Mucosa of descending colon (tissue), 3 donors: ENCODE data around the gene MAP1B. TPM values are rescaled to one million over a fixed set of nuclear protein-coding genes. Genes with fewer than 3 reads are reported as not detected.

ENCODE experiments used
- ATAC-seq: fragments of 200-7000 bp; cut with Tn5 transposase; one replicate; pipeline ENCODE4 v1.9.1; 2020; ENCODE audit warnings: mild to moderate bottlenecking, moderate library complexity
- DNase-seq, 3 donors: peaks; one replicate each; pipeline ENCODE4 v3.0.0-alpha.2; 2020
- H3K36me3 ChIP-seq: fragments of 200-600 bp; one replicate; pipeline ENCODE4 v1.8.0; 2021; ENCODE audit warnings: low read depth, mild to moderate bottlenecking
- H3K4me1 ChIP-seq: fragments of 200-600 bp; one replicate; pipeline ENCODE4 v1.8.0; 2021; ENCODE audit warnings: low read depth, mild to moderate bottlenecking
- H3K4me3 ChIP-seq: fragments of 200-600 bp; one replicate; pipeline ENCODE4 v1.8.0; 2021; ENCODE audit warnings: mild to moderate bottlenecking
- H3K9me3 ChIP-seq: fragments of 200-600 bp; one replicate; pipeline ENCODE4 v1.8.0; 2021; ENCODE audit warnings: mild to moderate bottlenecking
- CTCF ChIP-seq: fragments of 200-600 bp; IDR thresholded peaks from one replicate; pipeline ENCODE4 v1.8.0; 2022; ENCODE audit warnings: antibody characterized with exemption, mild to moderate bottlenecking
- intact Hi-C, 2 donors: fragments of 100-400 bp; cut with DNase I in 1 of 2; cut with micrococcal nuclease in 1 of 2; formaldehyde crosslinking; loops; one replicate each; pipeline versions ENCODE4 v1.11.0 to v1.11.1; 2022; cut with DNase I, micrococcal nuclease
- total RNA-seq, 3 donors: library from RNA; stranded (reverse); fragmentation: NEBNext Ultra II Directional in 2 of 3; extraction: Animal tissue kit (Norgen Biotek cat#: 25700) in 2 of 3; gene quantifications; one replicate each; pipeline versions ENCODE4 v1.2.1 to v1.2.4, GENCODE V29; 2021 to 2023
- donor health status: DM: no; HTN: no; CAD: no; lungs with moderate emphysema.
- donor health status: DM: no; HTN: no; CAD: no.
- donor health status: DM: no; HTN: yes; CAD: no.

Gene MAP1B
- total RNA-seq, 3 donors from 2014 or later = 6.5 to 72.3 (median 20.9) TPM

DNA sequence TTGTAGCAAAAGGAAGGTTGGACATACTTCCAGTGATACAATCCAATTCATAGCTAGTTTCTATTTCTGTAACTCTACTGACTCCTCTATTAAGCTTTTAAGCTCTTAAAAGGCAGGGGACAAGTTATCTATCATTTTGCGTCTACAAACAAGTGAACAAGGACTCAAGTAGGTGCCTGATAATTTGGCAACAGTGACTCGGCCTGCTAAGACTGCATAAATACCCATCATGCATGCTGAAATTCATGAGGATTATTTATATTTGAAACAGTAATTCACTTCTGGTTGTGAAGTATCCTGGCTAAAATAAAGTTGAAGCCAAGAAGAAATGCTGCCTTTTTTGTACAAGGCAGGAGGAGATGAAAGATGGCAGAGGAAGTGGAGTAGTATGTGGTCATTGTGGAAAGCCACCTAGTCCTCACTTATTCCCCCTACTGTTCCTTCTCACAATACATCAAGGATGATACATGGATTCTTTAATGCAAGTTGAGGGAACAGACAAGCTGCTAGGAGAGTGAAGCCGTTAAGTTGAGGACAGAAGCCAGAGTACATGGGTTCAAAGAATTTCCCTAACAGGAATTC is 138.8 kb downstream of the MAP1B start:
- ATAC-seq (no peak), DNase-seq (no peak)
- intact Hi-C loops = no loop called here
- Histone ChIP-seq H3K9me3 (no peaks in the 10 kb centered on the region), H3K4me1 (peaks cover 8% of the 10 kb centered on the region), H3K4me3 (no peak overlapping the region), H3K36me3 (no peaks in the 10 kb centered on the region)
- no peak for TF ChIP-seq CTCF

GRCh38 chr5:72246954-72247442 is 139.7 kb downstream of the MAP1B start:
- TF ChIP-seq CTCF = no peak
- intact Hi-C loops = no loop called here
- Histone ChIP-seq H3K4me1 (peaks cover 8% of the 10 kb centered on the region), H3K9me3 (no peaks in the 10 kb centered on the region), H3K4me3 (no peak overlapping the region), H3K36me3 (no peaks in the 10 kb centered on the region)
- peak; percentile 58 for ATAC-seq
- DNase-seq = no peak

DNA sequence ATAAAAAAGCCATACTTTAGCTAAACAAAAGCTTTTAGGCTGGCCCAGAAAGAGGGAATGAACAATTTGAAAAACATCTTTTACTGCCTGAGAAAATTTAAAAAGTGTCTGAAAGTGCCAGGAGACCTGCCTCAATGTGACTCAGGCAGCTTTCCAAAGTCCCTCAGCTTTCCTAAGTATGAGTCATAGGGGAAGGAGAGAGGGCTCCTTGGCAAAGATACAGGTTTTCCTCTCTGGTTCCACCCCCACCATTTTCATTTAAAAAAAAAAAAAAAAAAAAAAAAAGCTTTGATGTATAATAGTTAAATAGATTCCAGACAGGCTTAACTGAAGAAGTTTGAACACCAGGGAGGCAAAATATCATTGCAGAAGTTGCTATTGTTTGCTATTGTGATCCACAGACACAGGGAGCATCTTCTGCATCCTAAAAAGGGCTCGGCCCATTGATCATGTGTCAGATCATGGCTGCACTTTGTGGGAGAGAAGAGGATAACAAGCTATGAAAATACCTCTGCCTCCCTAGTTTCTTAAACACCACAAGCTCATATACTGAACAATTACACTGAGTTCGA is 141.2 kb downstream of the MAP1B start:
- Histone ChIP-seq H3K9me3 (no peaks in the 10 kb centered on the region), H3K4me3 (no peak overlapping the region), H3K4me1 (peaks cover 8% of the 10 kb centered on the region), H3K36me3 (no peaks in the 10 kb centered on the region)
- no peak for TF ChIP-seq CTCF
- peak in 1 of 3 donors; percentile 19 for DNase-seq
- intact Hi-C loops = no loop called here
- peak; percentile 66 for ATAC-seq

GRCh38 chr5:72251386-72251785 is 144.1 kb downstream of the MAP1B start:
- Histone ChIP-seq H3K36me3 (no peaks in the 10 kb centered on the region), H3K4me3 (no peak overlapping the region), H3K9me3 (no peaks in the 10 kb centered on the region), H3K4me1 (peaks cover 26% of the 10 kb centered on the region)
- intact Hi-C loops = no loop called here
- no peak for DNase-seq
- no peak for TF ChIP-seq CTCF
- no peak for ATAC-seq

DNA sequence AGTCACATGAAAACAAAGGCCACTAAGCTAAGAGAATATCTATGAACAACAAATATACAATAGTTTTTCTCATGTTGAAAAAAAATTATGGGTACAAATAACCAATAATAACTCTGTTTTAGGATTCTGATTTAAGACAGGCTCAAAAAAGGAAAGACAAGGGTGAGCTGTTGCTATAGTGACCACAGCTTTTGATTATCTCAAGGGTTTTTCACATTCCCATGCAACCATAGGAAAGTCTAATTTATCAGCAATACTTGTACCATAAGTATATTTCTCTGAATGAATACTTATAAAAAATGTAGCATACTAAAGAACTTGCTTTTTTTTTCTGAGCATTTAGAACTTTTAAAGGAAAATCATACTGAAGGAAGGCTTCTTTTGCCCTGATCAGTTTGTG is 144.7 kb downstream of the MAP1B start:
- H3K36me3 ChIP-seq = no peaks in the 10 kb centered on the region
- no peak for ATAC-seq
- intact Hi-C loops = no loop called here
- no peak for TF ChIP-seq CTCF
- H3K4me3 ChIP-seq = no peak overlapping the region
- H3K4me1 ChIP-seq = peaks cover 29% of the 10 kb centered on the region
- no peak for DNase-seq
- no peaks in the 10 kb centered on the region for H3K9me3 ChIP-seq
